ENCODE results near the gene PAH. TPM values are rescaled to one million over a fixed set of nuclear protein-coding genes. Genes with fewer than 3 reads are reported as not detected.

PAH gene
- polyA plus RNA-seq, 6 donors from 2014 or later: not detected

GRCh38 chr12:102907918-102908317, 9.1 kb downstream of the PAH start:
- H3K27me3 Mint-ChIP-seq: peaks cover 4 to 17% (median 11%) of the 10 kb centered on the region in 3 donors
- H3K9me3 Mint-ChIP-seq: no peaks in the 10 kb centered on the region
- ATAC-seq (ENCODE audit: low read depth in 2 of 2): no peak
- H3K27ac Mint-ChIP-seq: no peak overlapping the region
- DNase-seq: no peak
- H3K4me1 Mint-ChIP-seq: no peaks in the 10 kb centered on the region
- H3K36me3 Mint-ChIP-seq: no peaks in the 10 kb centered on the region
- no peak overlapping the region for H3K4me3 Mint-ChIP-seq

- Mint-ChIP-seq H3K36me3 (no peaks in the 10 kb centered on the region), H3K9me3 (no peaks in the 10 kb centered on the region), H3K27ac (no peak overlapping the region), H3K27me3 (peaks cover 0 to 19% (median 12%) of the 10 kb centered on the region in 3 donors), H3K4me1 (no peaks in the 10 kb centered on the region), H3K4me3 (no peak overlapping the region)
- DNase-seq (no peak), ATAC-seq (ENCODE audit: low read depth in 2 of 2) (no peak)
These were observed 11.8 kb downstream of the PAH start for GRCh38 chr12:102905229-102905628.

- no peaks in the 10 kb centered on the region for H3K9me3 Mint-ChIP-seq
- H3K4me3 Mint-ChIP-seq: no peak overlapping the region
- peaks cover 8 to 28% (median 13%) of the 10 kb centered on the region in 3 donors for H3K27me3 Mint-ChIP-seq
- DNase-seq (no peak), ATAC-seq (ENCODE audit: low read depth in 2 of 2) (peak in 1 of 2 donors; percentile 55)
- no peaks in the 10 kb centered on the region for H3K4me1 Mint-ChIP-seq
- H3K27ac Mint-ChIP-seq: peak overlapping the region in 1 of 6 donors; percentile 6
- H3K36me3 Mint-ChIP-seq: no peaks in the 10 kb centered on the region
These were observed 13.6 kb downstream of the PAH start for GRCh38 chr12:102903337-102904007.

GRCh38 chr12:102902093-102902492, 15.0 kb downstream of the PAH start:
- Mint-ChIP-seq H3K36me3 (no peaks in the 10 kb centered on the region), H3K4me1 (no peaks in the 10 kb centered on the region), H3K4me3 (no peak overlapping the region), H3K27me3 (peaks cover 8 to 29% (median 13%) of the 10 kb centered on the region in 3 donors), H3K9me3 (no peaks in the 10 kb centered on the region), H3K27ac (no peak overlapping the region)
- DNase-seq: no peak
- no peak for ATAC-seq (ENCODE audit: low read depth in 2 of 2)

GRCh38 chr12:102900389-102900788, 16.7 kb downstream of the PAH start:
- Mint-ChIP-seq H3K9me3 (no peaks in the 10 kb centered on the region), H3K36me3 (no peaks in the 10 kb centered on the region), H3K4me3 (no peak overlapping the region), H3K27ac (no peak overlapping the region), H3K27me3 (peaks cover 8 to 37% (median 21%) of the 10 kb centered on the region in 3 donors), H3K4me1 (no peaks in the 10 kb centered on the region)
- ATAC-seq (ENCODE audit: low read depth in 2 of 2): no peak
- no peak for DNase-seq

- Mint-ChIP-seq H3K27ac (no peak overlapping the region), H3K4me1 (no peaks in the 10 kb centered on the region), H3K4me3 (no peak overlapping the region), H3K9me3 (no peaks in the 10 kb centered on the region), H3K36me3 (no peaks in the 10 kb centered on the region), H3K27me3 (peaks cover 17 to 28% (median 23%) of the 10 kb centered on the region in 3 donors)
- DNase-seq (no peak), ATAC-seq (ENCODE audit: low read depth in 2 of 2) (no peak)
These were observed 21.0 kb downstream of the PAH start for GRCh38 chr12:102896067-102896466.

GRCh38 chr12:102891756-102892155, 25.3 kb downstream of the PAH start:
- H3K4me3 Mint-ChIP-seq: peak overlapping the region in 1 of 8 donors; percentile 4
- no peaks in the 10 kb centered on the region for H3K9me3 Mint-ChIP-seq
- DNase-seq (no peak), ATAC-seq (ENCODE audit: low read depth in 2 of 2) (no peak)
- peaks cover 23 to 42% (median 26%) of the 10 kb centered on the region in 3 donors for H3K27me3 Mint-ChIP-seq
- H3K4me1 Mint-ChIP-seq: no peaks in the 10 kb centered on the region
- H3K27ac Mint-ChIP-seq: no peak overlapping the region
- no peaks in the 10 kb centered on the region for H3K36me3 Mint-ChIP-seq

GRCh38 chr12:102888511-102888910, 28.5 kb downstream of the PAH start:
- H3K36me3 Mint-ChIP-seq: no peaks in the 10 kb centered on the region
- H3K4me1 Mint-ChIP-seq: no peaks in the 10 kb centered on the region
- DNase-seq (no peak), ATAC-seq (ENCODE audit: low read depth in 2 of 2) (no peak)
- peaks cover 21 to 27% (median 26%) of the 10 kb centered on the region in 3 donors for H3K27me3 Mint-ChIP-seq
- no peak overlapping the region for H3K4me3 Mint-ChIP-seq
- H3K27ac Mint-ChIP-seq: no peak overlapping the region
- H3K9me3 Mint-ChIP-seq: no peaks in the 10 kb centered on the region

GRCh38 chr12:102885043-102885932, 31.8 kb downstream of the PAH start:
- Mint-ChIP-seq H3K4me1 (no peaks in the 10 kb centered on the region), H3K36me3 (no peaks in the 10 kb centered on the region), H3K4me3 (no peak overlapping the region), H3K27me3 (peaks cover 27 to 35% (median 34%) of the 10 kb centered on the region in 3 donors), H3K9me3 (peaks cover 0 to 4% (median 0%) of the 10 kb centered on the region in 7 donors), H3K27ac (no peak overlapping the region)
- ATAC-seq (ENCODE audit: low read depth in 2 of 2) (no peak), DNase-seq (no peak)

- H3K4me1 Mint-ChIP-seq: peaks cover 0 to 4% (median 0%) of the 10 kb centered on the region in 3 donors
- no peak overlapping the region for H3K4me3 Mint-ChIP-seq
- no peaks in the 10 kb centered on the region for H3K36me3 Mint-ChIP-seq
- ATAC-seq (ENCODE audit: low read depth in 2 of 2) (peak in 1 of 2 donors; percentile 47), DNase-seq (peak; percentile 19)
- H3K9me3 Mint-ChIP-seq: peaks cover 0 to 4% (median 0%) of the 10 kb centered on the region in 7 donors
- peaks cover 29 to 34% (median 30%) of the 10 kb centered on the region in 3 donors for H3K27me3 Mint-ChIP-seq
- H3K27ac Mint-ChIP-seq: no peak overlapping the region
These were observed 33.7 kb downstream of the PAH start for GRCh38 chr12:102883204-102883799.

- DNase-seq: no peak
- H3K36me3 Mint-ChIP-seq: no peaks in the 10 kb centered on the region
- H3K27ac Mint-ChIP-seq: no peak overlapping the region
These were observed 36.3 kb downstream of the PAH start for GRCh38 chr12:102880783-102881182.

GRCh38 chr12:102879144-102879763, 37.8 kb downstream of the PAH start:
- peak; percentile 16 to 32 for ATAC-seq (ENCODE audit: low read depth in 2 of 2)
- no peak for DNase-seq
- peaks cover 0 to 4% (median 0%) of the 10 kb centered on the region in 3 donors for H3K4me1 Mint-ChIP-seq

More at GRCh38 chr12:102880783-102881182, 36.3 kb downstream of the PAH start:
- Mint-ChIP-seq H3K27me3 (peaks cover 18 to 24% (median 23%) of the 10 kb centered on the region in 3 donors), H3K4me3 (no peak overlapping the region), H3K9me3 (peaks cover 0 to 4% (median 0%) of the 10 kb centered on the region in 7 donors), H3K4me1 (peaks cover 0 to 4% (median 0%) of the 10 kb centered on the region in 3 donors)
- ATAC-seq (ENCODE audit: low read depth in 2 of 2): no peak

GRCh38 chr12:102876883-102877282, 40.2 kb downstream of the PAH start:
- Mint-ChIP-seq H3K9me3 (peaks cover 0 to 4% (median 0%) of the 10 kb centered on the region in 7 donors), H3K27ac (no peak overlapping the region), H3K4me3 (no peak overlapping the region), H3K36me3 (no peaks in the 10 kb centered on the region), H3K27me3 (peaks cover 16 to 20% (median 20%) of the 10 kb centered on the region in 3 donors), H3K4me1 (peaks cover 0 to 4% (median 0%) of the 10 kb centered on the region in 3 donors)
- ATAC-seq (ENCODE audit: low read depth in 2 of 2) (no peak), DNase-seq (no peak)

More at GRCh38 chr12:102879144-102879763, 37.8 kb downstream of the PAH start:
- Mint-ChIP-seq H3K27me3 (peaks cover 18 to 24% (median 23%) of the 10 kb centered on the region in 3 donors), H3K36me3 (no peaks in the 10 kb centered on the region), H3K27ac (peak overlapping the region in 1 of 6 donors; percentile 80), H3K4me3 (no peak overlapping the region), H3K9me3 (peaks cover 0 to 4% (median 0%) of the 10 kb centered on the region in 7 donors)

All from naive B cell (primary cell).